22Rv1 (cell line): ENCODE data around the gene SDK1.

ENCODE experiments used
- ZFX ChIP-seq: fragments of 450-650 bp; IDR thresholded peaks from 2 replicates; pipeline ENCODE4 v1.6.1; 2017; ENCODE audit warnings: antibody characterized with exemption, borderline replicate concordance
- TF ChIP-seq, protein P1 (sequence below): fragments of 450-650 bp; IDR thresholded peaks from 2 replicates; pipeline ENCODE4 v1.5.1; 2017; ENCODE audit warnings: mild to moderate bottlenecking

DNA sequence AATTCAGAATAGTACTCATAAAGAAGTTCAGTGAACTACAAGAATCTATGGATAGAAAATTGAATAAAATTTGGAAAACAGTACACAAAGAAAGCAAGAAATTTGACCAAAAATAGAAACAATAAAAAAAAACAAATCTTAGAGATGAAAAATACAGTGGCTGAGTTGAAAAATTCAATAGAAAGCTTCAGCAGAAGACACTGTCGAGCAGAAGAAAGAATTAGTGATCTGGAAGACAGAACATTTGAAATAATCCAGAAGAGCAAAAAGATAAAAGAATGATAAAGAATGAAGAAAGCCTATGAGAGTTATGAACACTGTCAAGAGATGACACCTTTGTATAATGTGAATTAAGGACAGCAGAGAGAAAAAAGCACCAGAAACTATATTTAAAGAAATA, 480.6 kb downstream of the SDK1 start:
- TF ChIP-seq, protein P1, sequence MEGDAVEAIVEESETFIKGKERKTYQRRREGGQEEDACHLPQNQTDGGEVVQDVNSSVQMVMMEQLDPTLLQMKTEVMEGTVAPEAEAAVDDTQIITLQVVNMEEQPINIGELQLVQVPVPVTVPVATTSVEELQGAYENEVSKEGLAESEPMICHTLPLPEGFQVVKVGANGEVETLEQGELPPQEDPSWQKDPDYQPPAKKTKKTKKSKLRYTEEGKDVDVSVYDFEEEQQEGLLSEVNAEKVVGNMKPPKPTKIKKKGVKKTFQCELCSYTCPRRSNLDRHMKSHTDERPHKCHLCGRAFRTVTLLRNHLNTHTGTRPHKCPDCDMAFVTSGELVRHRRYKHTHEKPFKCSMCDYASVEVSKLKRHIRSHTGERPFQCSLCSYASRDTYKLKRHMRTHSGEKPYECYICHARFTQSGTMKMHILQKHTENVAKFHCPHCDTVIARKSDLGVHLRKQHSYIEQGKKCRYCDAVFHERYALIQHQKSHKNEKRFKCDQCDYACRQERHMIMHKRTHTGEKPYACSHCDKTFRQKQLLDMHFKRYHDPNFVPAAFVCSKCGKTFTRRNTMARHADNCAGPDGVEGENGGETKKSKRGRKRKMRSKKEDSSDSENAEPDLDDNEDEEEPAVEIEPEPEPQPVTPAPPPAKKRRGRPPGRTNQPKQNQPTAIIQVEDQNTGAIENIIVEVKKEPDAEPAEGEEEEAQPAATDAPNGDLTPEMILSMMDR = no peak
- TF ChIP-seq ZFX = no peak
